Spleen (tissue), 7 donors: ENCODE results near the gene PHAX.

ENCODE experiments used
- POLR2A ChIP-seq, 3 donors: fragments of 450-650 bp; IDR thresholded peaks; one replicate each; pipeline ENCODE4 v1.5.1; 2017; ENCODE audit warnings: antibody characterized with exemption in 3 of 3, mild to moderate bottlenecking in 1 of 3
- POLR2AphosphoS5 ChIP-seq, 3 donors: sonication (generic); formaldehyde crosslinking; IDR thresholded peaks; one replicate each; pipeline ENCODE4 v1.5.1; 2017; ENCODE audit warnings: antibody characterized with exemption in 3 of 3
- TF ChIP-seq, protein P1 (sequence below), 11 experiments: fragments of 200-600 bp in 7 of 11; fragments of 450-650 bp in 4 of 11; sonication (generic) in 4 of 11; IDR thresholded peaks in 8 of 11; conservative IDR thresholded peaks in 3 of 11; 1 replicate in 7 of 11; 2 replicates in 4 of 11; pipeline versions ENCODE4 v1.4.0 to v1.8.0; 2016 to 2021; ENCODE audit warnings: antibody characterized with exemption in 11 of 11, inconsistent platforms in 4 of 11, mild to moderate bottlenecking in 1 of 11
- donor health status: DM: no; HTN: no; CAD: no; lungs with moderate emphysema.
- donor health status: DM: no; HTN: no; CAD: no.
- donor health status: DM: no; HTN: no; CAD: no.

DNA sequence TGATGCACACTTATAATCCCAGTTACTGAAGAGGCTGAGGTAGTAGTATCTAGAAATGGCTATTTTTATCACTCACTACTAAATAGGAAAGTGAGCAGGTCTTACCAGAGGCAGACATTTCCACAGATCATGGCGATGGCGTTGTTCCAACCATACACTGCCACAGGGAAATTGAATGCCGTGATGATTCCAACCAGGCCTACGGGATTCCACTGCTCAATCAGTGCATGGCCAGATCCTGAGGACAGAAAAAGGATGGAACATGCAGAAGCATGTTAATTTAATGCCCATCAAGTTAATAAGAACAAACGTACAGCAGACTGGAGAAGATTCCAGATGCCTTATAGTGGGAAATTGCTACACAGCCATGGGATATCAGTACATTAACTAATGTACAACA is 23.8 kb upstream of the PHAX start:
- TF ChIP-seq, protein P1, sequence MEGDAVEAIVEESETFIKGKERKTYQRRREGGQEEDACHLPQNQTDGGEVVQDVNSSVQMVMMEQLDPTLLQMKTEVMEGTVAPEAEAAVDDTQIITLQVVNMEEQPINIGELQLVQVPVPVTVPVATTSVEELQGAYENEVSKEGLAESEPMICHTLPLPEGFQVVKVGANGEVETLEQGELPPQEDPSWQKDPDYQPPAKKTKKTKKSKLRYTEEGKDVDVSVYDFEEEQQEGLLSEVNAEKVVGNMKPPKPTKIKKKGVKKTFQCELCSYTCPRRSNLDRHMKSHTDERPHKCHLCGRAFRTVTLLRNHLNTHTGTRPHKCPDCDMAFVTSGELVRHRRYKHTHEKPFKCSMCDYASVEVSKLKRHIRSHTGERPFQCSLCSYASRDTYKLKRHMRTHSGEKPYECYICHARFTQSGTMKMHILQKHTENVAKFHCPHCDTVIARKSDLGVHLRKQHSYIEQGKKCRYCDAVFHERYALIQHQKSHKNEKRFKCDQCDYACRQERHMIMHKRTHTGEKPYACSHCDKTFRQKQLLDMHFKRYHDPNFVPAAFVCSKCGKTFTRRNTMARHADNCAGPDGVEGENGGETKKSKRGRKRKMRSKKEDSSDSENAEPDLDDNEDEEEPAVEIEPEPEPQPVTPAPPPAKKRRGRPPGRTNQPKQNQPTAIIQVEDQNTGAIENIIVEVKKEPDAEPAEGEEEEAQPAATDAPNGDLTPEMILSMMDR (IDR thresholded peaks at IDR 0.05 in 8 of 11, conservative IDR thresholded peaks at IDR 0.05 in 3 of 11), result no peak
- TF ChIP-seq POLR2AphosphoS5 (IDR thresholded peaks at IDR 0.05), result no peak
- no peak for TF ChIP-seq POLR2A (IDR thresholded peaks at IDR 0.05)
